Ovary (tissue), 3 donors: Measurements from ENCODE around the gene INPP4A.

ENCODE experiments used
- CTCF ChIP-seq, 3 donors: fragments of 450-650 bp in 2 of 3; fragments of 200-600 bp in 1 of 3; IDR thresholded peaks; one replicate each; pipeline versions ENCODE4 v1.5.1 to v1.8.0; 2016 to 2022; ENCODE audit warnings: antibody characterized with exemption in 3 of 3, mild to moderate bottlenecking in 1 of 3
- POLR2A ChIP-seq: fragments of 450-650 bp; IDR thresholded peaks from one replicate; pipeline ENCODE4 v1.6.1; 2017; ENCODE audit warnings: antibody characterized with exemption, mild to moderate bottlenecking, moderate library complexity
- donor health status: DM: no; HTN: no; CAD: no.

- TF ChIP-seq POLR2A (no peak), CTCF (IDR thresholded peaks at IDR 0.05) (no peak)
Observed at GRCh38 chr2:98404556-98405250, 40.0 kb upstream of the INPP4A start.
